SK-N-MC (cell line): ENCODE results near the gene MPO.

Source experiments
- EZH2 ChIP-seq: fragments of 200-600 bp; sonication (generic); IDR thresholded peaks from one replicate; pipeline ENCODE4 v1.6.1; 2017; ENCODE audit warnings: antibody characterized with exemption
- POLR2AphosphoS5 ChIP-seq: IDR thresholded peaks from 2 replicates; pipeline ENCODE4 v1.6.1; 2012; ENCODE audit warnings: mild to moderate bottlenecking, low read depth, low read length, borderline replicate concordance

DNA sequence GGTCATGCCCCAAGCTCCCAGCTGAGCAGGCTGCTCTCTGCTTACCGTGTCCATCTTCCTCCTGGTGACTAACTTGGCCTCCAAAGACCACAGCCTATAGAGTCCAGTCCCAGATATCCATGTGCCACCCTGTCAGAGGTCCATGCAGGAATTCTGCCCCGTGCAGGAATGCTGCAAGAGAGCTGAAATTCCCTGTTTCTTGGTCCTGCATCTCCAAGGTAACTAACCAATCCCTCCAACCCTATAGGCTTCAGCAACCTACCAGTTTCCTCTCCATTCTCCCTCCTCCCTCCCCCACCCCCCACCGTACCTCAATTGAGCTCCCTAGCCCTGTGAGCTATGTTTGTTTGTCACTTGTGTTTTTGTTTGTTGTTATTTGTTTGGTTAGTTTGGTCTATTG is 52.1 kb downstream of the MPO start:
- TF ChIP-seq POLR2AphosphoS5 (no peak), EZH2 (no peak)
